Measurements from ENCODE around the gene ZFYVE1. TPM values are rescaled to one million over a fixed set of nuclear protein-coding genes. Genes with fewer than 3 reads are reported as not detected.

ZFYVE1 gene
- total and polyA plus RNA-seq, 10 of the 15 experiments (the other 5 are each of a cell fraction or from before 2014, with no cell fraction given): 1.2 to 13.3 (median 6.4) TPM

DNA sequence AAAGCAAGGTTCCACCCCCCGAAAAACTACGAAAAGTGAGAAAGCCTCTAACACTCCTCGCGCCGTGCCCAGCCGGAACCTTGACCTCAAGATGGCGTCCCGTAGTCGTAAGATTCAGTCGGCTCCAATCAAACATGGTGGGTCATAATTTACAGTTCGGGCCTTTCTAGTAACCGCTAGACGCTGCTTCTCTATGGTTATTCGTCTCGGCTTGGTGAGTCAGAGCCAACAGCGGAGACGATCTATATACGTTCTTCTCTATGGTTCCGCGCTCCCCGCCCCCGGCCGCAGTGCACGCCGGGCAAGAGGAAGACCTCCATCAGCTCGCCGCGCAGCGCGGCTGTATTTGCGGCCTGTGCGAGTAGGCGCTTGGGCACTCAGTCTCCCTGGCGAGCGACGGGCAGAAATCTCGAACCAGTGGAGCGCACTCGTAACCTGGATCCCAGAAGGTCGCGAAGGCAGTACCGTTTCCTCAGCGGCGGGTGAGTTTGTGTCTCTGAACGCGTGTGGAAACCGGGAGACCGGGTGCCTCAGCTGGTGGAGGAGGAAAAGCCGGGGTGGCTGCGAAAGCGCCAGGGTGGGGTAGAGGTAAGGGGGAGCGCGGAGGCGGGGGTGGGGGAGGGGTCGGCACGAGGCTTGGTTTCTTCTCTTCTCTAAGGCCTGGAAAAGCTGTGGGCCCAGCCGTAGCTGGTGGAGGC, 31.5 kb upstream of the ZFYVE1 start, which contains the start of gene RBM25 (continued):
- TF ChIP-seq TBL1XR1 (IDR thresholded peaks at IDR 0.05; ENCODE audit: low read depth, low read length) (peak; percentile 52; the same call in 1 of the 2 replicates), WRNIP1 (IDR thresholded peaks at IDR 0.05; ENCODE audit: borderline replicate concordance, low read depth, low read length) (no peak), JUNB (IDR thresholded peaks at IDR 0.05) (peak; percentile 25; the same call in 1 of the 2 replicates), CREB1 (IDR thresholded peaks at IDR 0.05; ENCODE audit: low read depth) (peak; percentile 86), CREM (IDR thresholded peaks at IDR 0.05; ENCODE audit: low read depth) (peak; percentile 83), RAD21 (IDR thresholded peaks at IDR 0.05; ENCODE audit: insufficient read depth, low read depth, low read length) (no peak), MYB (IDR thresholded peaks at IDR 0.05; ENCODE audit: borderline replicate concordance, low read depth, low read length) (no peak), ZBED1 (IDR thresholded peaks at IDR 0.05; ENCODE audit: borderline replicate concordance) (peak; percentile 63; the same call in 1 of the 2 replicates), MTA2 (IDR thresholded peaks at IDR 0.05; ENCODE audit: low read depth) (peak; percentile 47; the same call in 1 of the 2 replicates), PML (IDR thresholded peaks at IDR 0.05; ENCODE audit: low read length) (peak; percentile 98), YBX1 (IDR thresholded peaks at IDR 0.05) (no peak), RB1 (IDR thresholded peaks at IDR 0.05; ENCODE audit: borderline replicate concordance) (peak; percentile 35; the same call in 1 of the 2 replicates), GABPA (IDR thresholded peaks at IDR 0.05; ENCODE audit: low read depth) (peak; percentile 66), TARDBP (IDR thresholded peaks at IDR 0.05; ENCODE audit: borderline replicate concordance) (peak; percentile 86), EED (IDR thresholded peaks at IDR 0.05; ENCODE audit: low read depth) (no peak), SP1 (IDR thresholded peaks at IDR 0.05; ENCODE audit: low read depth, low read length) (peak; percentile 47), CHD4 (IDR thresholded peaks at IDR 0.05) (no peak), NR2C1 (IDR thresholded peaks at IDR 0.05) (peak; percentile 88)
- TF ChIP-seq, protein P1, sequence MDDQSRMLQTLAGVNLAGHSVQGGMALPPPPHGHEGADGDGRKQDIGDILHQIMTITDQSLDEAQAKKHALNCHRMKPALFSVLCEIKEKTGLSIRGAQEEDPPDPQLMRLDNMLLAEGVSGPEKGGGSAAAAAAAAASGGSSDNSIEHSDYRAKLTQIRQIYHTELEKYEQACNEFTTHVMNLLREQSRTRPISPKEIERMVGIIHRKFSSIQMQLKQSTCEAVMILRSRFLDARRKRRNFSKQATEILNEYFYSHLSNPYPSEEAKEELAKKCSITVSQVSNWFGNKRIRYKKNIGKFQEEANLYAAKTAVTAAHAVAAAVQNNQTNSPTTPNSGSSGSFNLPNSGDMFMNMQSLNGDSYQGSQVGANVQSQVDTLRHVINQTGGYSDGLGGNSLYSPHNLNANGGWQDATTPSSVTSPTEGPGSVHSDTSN (IDR thresholded peaks at IDR 0.05; ENCODE audit: insufficient replicate concordance, low read depth, low read length): no peak
- TF ChIP-seq, protein P2, sequence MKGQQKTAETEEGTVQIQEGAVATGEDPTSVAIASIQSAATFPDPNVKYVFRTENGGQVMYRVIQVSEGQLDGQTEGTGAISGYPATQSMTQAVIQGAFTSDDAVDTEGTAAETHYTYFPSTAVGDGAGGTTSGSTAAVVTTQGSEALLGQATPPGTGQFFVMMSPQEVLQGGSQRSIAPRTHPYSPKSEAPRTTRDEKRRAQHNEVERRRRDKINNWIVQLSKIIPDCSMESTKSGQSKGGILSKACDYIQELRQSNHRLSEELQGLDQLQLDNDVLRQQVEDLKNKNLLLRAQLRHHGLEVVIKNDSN (IDR thresholded peaks at IDR 0.05; ENCODE audit: borderline replicate concordance, extremely low read length, insufficient read depth, low read depth, low read length): no peak
- TF ChIP-seq, protein P3, sequence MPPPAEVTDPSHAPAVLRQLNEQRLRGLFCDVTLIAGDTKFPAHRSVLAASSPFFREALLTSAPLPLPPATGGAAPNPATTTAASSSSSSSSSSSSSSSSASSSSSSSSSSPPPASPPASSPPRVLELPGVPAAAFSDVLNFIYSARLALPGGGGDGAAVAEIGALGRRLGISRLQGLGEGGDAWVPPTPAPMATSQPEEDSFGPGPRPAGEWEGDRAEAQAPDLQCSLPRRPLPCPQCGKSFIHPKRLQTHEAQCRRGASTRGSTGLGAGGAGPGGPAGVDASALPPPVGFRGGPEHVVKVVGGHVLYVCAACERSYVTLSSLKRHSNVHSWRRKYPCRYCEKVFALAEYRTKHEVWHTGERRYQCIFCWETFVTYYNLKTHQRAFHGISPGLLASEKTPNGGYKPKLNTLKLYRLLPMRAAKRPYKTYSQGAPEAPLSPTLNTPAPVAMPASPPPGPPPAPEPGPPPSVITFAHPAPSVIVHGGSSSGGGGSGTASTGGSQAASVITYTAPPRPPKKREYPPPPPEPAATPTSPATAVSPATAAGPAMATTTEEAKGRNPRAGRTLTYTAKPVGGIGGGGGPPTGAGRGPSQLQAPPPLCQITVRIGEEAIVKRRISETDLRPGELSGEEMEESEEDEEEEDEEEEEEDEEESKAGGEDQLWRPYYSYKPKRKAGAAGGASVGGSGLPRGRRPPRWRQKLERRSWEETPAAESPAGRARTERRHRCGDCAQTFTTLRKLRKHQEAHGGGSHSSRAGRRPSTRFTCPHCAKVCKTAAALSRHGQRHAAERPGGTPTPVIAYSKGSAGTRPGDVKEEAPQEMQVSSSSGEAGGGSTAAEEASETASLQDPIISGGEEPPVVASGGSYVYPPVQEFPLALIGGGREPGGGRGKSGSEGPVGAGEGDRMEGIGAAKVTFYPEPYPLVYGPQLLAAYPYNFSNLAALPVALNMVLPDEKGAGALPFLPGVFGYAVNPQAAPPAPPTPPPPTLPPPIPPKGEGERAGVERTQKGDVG (CRISPR knock-in tag; IDR thresholded peaks at IDR 0.05): no peak
- TF ChIP-seq, protein P4, sequence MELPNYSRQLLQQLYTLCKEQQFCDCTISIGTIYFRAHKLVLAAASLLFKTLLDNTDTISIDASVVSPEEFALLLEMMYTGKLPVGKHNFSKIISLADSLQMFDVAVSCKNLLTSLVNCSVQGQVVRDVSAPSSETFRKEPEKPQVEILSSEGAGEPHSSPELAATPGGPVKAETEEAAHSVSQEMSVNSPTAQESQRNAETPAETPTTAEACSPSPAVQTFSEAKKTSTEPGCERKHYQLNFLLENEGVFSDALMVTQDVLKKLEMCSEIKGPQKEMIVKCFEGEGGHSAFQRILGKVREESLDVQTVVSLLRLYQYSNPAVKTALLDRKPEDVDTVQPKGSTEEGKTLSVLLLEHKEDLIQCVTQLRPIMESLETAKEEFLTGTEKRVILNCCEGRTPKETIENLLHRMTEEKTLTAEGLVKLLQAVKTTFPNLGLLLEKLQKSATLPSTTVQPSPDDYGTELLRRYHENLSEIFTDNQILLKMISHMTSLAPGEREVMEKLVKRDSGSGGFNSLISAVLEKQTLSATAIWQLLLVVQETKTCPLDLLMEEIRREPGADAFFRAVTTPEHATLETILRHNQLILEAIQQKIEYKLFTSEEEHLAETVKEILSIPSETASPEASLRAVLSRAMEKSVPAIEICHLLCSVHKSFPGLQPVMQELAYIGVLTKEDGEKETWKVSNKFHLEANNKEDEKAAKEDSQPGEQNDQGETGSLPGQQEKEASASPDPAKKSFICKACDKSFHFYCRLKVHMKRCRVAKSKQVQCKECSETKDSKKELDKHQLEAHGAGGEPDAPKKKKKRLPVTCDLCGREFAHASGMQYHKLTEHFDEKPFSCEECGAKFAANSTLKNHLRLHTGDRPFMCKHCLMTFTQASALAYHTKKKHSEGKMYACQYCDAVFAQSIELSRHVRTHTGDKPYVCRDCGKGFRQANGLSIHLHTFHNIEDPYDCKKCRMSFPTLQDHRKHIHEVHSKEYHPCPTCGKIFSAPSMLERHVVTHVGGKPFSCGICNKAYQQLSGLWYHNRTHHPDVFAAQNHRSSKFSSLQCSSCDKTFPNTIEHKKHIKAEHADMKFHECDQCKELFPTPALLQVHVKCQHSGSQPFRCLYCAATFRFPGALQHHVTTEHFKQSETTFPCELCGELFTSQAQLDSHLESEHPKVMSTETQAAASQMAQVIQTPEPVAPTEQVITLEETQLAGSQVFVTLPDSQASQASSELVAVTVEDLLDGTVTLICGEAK (IDR thresholded peaks at IDR 0.05; ENCODE audit: borderline replicate concordance): no peak; the same call in 1 of the 2 replicates

Measured in GM12878 (cell line).